Stimulated activated CD8-positive, alpha-beta memory T cell treated with anti-CD3 and anti-CD28 coated beads, Interleukin-4, amount 100 ng/mL, for 1 hour (primary cell): ENCODE data around the gene HIGD1B.
A peak's percentile ranks its signal among the peaks of the same experiment; 100 is the strongest.

ENCODE experiments used
- DNase-seq, 2 donors: peaks; one replicate each; pipeline ENCODE4 v3.0.0-alpha.2; 2020; ENCODE audit warnings: low read depth in 2 of 2, low spot score in 1 of 2

The HIGD1B gene

DNA sequence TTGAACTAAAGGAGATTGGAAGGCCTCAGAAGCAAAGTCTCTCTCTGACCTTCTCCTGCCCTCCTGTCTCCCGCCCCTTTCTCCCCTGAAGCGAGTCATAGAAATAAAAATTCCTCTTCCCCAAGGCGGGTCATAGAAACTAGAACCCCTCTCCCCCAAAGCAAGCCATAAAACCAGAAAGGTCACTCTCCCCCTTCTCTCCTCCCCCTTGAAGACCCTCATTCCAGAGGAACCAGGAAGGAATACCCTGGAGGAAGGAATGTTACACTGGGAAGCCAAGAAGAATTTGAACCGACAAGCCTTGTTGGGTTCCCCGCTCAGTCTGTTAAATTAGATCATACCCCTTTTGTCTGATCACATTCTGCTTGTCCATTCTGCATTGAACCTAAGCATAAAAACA, 14.9 kb upstream of the HIGD1B start:
- no peak for DNase-seq

DNA sequence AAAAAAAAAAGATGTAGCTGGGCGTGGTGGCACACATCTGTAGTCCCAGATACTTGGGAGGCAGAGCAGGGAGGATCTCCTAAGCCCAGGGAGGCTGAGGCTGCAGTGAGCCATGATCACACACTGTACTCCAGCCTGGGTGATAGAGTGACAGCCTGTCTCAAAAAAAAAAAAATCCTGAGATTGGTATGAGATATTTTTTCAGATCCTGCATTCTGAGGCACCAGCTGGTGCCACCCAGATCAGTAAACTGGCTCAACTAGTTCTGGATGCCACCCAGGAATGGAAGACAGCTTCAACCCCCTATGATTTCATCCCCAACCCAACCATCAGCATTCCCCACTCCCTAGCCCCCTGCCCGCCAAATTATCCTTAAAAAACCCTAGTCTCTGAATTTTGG, 10.5 kb upstream of the HIGD1B start:
- DNase-seq, result no peak

GRCh38 chr17:44840274-44840673, 7.4 kb upstream of the HIGD1B start:
- DNase-seq, result no peak

DNA sequence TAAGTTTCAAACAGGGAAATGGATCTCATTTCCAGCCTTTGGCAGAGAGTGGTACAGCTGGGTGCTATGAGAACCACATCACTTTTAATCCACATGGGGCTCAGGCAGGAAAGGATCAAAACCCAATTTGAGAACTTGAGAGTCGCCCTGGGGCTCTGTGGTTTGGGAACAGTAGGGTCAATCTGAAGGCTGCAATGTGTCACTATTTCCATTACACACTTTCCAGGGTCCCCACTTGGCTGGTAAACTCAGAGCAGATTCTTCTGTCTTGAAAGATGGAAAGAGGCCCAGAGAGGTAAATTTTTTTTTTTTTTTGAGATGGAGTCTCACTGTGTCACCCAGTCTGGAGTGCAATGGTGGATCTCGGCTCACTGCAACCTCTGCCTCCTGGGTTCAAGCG, 6.7 kb upstream of the HIGD1B start:
- DNase-seq, result no peak

- no peak for DNase-seq
These were observed 4.9 kb upstream of the HIGD1B start for GRCh38 chr17:44842748-44843147.

GRCh38 chr17:44844390-44844830, 3.3 kb upstream of the HIGD1B start:
- no peak for DNase-seq

- DNase-seq, result no peak
These were observed 1.5 kb upstream of the HIGD1B start for GRCh38 chr17:44846206-44846605.

DNA sequence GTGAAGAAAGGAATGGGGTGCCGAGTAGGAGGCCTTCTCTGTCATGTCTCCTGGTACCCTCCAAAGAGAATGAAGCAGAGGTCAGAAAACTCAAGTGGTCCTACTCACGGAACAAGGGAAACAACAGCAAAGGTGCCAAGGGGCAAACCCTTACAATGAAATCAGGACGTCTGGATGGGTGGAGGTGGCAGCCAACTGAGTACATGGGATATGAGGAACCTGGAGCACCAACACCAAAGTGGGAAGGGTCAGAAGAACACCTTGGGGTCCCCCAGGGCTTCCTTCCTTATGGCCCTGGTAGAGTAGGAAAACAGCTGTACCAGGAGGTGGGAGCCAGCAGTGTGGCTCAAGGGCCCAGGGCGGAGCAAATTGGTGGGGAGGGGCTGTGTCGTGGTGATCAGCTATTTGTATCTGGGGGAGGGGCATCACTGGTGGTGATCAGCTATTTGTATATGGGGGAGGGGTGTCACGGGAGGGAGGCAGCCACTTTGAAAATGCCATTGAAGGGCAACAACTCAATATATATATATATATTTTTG, 643 bp downstream of the HIGD1B start:
- no peak for DNase-seq

DNA sequence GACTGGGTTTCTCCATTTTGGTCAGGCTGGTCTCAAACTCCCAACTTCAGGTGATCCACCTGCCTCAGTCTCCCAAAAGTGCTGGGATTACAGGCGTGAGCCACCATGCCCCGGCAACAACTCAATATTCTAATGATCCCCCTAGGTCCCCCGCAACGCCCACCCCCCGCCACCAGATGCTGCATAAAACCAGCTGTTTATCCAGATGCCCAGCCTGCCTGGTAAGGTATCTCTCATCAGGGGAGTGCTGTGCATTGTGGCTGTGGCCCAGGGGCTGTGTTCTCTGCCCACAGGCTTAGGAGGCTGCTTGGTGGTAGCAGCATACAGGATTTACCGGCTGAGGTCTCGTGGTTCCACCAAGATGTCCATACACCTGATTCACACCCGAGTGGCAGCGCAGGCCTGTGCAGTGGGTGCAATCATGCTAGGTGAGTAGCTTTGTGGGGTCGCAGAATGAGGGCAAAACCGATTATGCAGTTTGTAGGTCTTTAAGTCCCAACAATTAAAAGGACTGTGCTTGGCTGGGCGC, 1.3 kb downstream of the HIGD1B start:
- DNase-seq, result no peak

DNA sequence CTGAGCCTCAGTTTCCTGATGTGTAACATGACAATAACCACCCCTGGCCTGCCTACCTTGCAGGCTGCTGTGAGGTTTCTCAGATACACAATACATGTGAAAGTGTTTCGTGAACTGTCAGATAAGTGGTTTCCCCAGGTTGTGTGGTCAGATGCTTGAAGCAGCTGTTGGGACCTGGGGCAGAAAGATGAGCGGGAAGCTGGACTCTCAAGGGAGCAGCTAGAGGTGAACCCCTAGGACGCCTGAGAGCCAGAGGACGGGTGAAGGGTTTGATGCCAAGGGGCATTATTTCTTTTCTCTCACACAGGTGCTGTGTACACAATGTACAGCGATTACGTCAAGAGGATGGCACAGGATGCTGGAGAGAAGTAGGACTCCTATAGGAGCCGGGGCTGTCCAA, 2.3 kb downstream of the HIGD1B start:
- DNase-seq, result no peak

DNA sequence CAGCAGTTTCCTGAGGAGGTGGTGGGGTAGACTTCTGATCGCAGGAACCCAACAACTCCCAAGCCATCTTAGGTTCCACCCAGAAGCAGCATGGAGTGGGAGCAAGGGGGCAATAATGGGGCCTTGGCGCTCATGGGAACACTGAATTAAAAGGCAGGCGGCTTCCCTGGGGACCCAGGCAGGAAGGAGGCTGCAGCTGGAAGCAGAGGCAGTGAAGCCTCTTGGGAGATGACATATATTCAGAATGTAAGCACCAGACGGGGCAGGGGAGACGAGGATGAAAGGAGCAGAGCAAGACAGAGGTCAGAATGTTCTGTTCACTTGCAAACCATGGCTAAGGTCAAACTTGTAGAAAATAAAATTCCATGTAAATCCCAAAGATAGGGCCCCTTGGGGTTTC, 2.9 kb downstream of the HIGD1B start:
- DNase-seq, result no peak

GRCh38 chr17:44854192-44854591, 6.5 kb downstream of the HIGD1B start:
- DNase-seq, result no peak

DNA sequence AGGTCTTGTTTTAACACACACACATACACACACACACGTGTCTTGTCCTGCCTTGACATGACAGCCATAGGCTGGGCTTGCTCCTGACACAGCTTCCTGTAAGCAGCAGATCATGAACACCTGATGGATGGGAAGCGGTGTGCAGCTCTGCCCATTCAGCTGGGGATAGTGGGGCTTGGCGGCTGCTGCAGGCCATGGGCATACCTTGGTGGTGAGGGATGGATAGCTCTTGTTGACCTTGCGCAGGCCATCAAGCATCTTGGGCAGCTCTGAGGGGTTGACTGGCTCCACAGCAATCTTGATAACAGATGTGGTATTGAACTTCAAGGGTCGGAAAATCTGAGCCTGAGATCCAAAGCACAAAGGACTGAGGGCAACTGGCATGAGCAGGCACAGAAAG, 12.0 kb downstream of the HIGD1B start:
- no peak for DNase-seq

GRCh38 chr17:44862278-44862914, 14.7 kb downstream of the HIGD1B start:
- DNase-seq, result no peak

- no peak for DNase-seq
These were observed 15.6 kb downstream of the HIGD1B start for GRCh38 chr17:44863061-44863918.

- no peak for DNase-seq
These were observed 17.1 kb downstream of the HIGD1B start for GRCh38 chr17:44864831-44865230.

DNA sequence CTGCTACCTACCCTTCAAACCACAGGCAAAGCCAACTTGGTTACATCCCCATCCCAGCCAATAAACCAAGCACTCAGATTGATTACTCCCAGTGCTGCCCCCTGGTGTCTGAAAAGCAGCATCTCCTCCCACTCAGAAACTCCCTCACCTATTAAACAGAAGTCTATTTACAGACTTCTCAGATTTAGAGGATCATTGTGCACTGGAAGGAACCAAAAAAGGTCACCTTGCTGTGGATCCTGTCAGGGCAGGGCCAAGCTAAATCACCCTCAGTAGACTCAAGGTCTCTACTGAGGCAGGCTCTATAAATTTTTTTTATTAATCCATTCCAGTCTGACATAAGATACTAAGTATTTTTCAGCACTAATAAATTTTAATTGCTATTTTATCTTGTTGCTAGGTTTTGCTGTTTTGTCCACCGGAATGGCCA, 17.6 kb downstream of the HIGD1B start:
- peak; percentile 41 to 55 for DNase-seq

DNA sequence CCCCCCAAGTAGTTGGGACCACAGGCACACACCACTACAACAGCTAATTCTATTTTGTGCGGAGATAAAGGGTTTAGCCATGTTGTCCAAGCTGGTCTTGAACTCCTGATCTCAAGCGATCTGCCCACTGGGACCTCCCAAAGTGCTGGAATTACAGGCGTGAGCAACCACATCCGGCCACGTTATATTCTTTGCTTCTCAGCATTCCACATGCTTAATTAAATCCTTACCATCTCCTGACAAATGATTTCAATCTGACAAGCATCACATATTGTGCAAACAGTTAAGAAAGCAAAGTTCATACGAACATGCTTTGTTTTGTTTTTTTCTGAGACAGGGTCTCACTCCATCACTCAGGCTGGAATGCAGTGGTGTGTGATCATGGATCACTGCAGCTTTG, 18.2 kb downstream of the HIGD1B start:
- DNase-seq, result no peak

DNA sequence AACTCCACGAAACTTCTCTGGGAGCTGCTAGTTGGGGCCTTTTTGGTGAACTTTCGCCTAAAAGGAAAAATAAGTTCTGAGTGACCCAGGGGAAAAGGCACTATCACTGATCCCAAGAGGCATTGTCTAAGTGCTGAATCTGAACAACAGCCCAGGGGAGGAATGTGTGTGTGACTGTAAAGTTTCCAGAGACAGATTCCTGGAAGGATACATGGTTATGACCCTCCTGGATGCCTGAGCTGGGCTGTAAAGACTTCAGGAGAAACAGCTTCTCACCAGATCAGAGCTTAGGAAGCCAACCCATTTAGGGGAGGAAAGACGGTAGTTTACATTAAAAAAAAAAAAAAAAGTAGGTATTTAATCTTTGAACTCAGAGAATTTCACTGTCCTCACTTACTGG, 20.2 kb downstream of the HIGD1B start:
- no peak for DNase-seq

GRCh38 chr17:44871556-44871955, 23.9 kb downstream of the HIGD1B start:
- DNase-seq, result no peak

GRCh38 chr17:44872131-44872768, 24.6 kb downstream of the HIGD1B start:
- DNase-seq, result no peak

- no peak for DNase-seq
These were observed 28.1 kb downstream of the HIGD1B start for GRCh38 chr17:44875761-44876160.
